Renal cortical epithelial cell (primary cell): ENCODE results near the gene TYW1. TPM values are rescaled to one million over a fixed set of nuclear protein-coding genes. Genes with fewer than 3 reads are reported as not detected.
"Not testable (repeated sequence)": the region's sequence is repeated elsewhere in the genome, so short reads cannot be mapped to it uniquely, and the experiment has no call there.

Source experiments
- DNase-seq: peaks from one replicate; pipeline ENCODE4 v3.0.0-alpha.2; 2011; ENCODE audit warnings: low read depth
- total RNA-seq: library from RNA; depleted of rRNA; stranded (reverse); fragments of >200 nt; gene quantifications from 2 replicates; pipeline ENCODE4 v1.2.3, GENCODE V29; 2014

Gene TYW1
- total RNA-seq, 1 donor from 2014 or later = 28.2 TPM

DNA sequence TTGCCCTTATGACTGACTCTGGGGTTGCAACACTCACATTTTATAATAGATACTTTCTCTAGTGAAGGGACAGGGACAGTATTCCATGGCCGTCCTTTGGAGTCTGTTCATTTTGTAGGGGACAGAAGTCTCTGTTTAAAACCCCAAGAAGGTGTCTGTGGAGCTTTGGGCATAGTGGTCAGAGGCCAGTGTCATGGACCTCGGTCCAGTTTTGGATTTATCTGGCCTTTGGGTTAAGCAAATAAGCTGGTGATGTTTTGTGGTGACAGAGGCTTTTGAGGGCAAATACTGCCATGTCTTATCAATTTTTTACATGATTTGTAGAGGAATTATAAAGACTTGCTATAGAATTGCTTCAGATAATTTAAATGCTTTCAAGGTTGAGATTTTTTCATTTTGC lies 50.2 kb downstream of the TYW1 start:
- DNase-seq = not testable (repeated sequence)

DNA sequence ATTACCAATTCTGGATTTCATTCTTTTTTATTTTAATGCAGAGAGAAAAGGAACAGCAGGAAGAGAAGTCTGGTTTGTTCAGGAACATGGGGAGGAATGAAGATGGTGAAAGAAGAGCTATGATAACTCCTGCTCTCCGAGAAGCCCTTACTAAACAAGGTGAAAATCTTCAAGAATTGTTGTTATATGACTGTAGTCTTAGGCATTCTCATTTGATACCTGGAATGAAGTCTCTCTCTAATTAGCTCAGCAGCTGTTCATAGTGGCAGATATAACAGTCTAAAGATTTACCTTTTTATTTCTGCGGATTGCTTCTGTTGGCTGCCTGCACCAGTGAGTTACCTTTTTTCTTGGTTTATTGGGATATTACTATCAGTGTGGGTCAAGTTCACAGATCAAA lies 53.3 kb downstream of the TYW1 start:
- DNase-seq = not testable (repeated sequence)

DNA sequence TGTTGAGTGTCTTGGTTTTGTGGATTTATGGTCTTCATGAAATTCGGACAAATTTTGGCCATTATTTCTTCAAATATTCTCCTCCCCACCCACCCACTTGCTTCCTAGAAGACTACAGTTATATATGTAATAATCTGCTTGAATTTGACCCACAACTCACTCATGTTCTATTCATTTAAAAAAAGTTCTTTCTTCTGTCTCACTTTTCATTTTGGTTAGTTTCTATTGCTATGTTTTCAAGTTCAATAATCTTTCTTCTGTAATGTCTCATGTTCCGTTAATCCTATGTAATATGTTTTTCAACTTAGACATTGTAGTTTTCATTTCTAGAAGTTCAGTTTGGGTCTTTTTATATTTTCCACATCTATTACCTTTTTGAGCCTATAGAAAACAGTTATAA lies 55.5 kb downstream of the TYW1 start:
- not testable (repeated sequence) for DNase-seq

DNA sequence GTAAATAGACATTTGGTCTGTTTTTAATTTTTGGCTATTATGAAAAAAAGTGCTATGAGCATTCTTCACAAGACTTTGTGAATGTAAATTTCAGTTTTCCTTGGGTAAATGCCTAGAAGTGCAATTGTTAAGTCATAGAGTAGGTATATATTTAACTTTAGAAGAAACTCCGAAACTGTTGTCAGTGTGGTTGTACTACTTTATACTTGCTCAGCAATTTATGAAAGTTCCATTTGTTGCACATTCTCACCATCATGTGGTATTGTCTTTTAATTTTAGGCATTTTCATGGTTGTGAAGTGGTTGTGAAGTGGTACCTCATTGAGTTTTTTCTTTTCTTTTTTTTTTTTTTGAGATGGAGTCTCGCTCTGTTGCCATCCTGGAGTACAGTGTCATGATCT lies 60.0 kb downstream of the TYW1 start:
- DNase-seq = no peak

DNA sequence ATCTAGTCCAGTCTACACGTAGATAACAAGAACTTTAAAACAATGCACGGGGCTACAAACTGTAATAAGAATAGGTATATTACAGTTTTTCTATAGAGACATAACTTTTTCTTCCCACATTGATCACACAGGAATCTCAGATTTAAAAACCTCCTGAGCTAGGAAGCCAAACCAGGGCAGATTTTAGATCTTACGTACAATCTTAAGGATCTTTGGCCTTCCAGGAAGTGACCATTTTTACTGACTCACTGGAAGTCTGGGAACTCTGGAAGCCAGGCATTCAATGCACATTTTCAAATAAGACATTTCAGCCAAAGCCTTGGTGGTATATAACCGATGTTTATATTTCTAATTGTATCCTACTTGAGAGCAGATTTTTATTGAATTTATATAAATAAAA lies 64.7 kb downstream of the TYW1 start:
- not testable (repeated sequence) for DNase-seq

DNA sequence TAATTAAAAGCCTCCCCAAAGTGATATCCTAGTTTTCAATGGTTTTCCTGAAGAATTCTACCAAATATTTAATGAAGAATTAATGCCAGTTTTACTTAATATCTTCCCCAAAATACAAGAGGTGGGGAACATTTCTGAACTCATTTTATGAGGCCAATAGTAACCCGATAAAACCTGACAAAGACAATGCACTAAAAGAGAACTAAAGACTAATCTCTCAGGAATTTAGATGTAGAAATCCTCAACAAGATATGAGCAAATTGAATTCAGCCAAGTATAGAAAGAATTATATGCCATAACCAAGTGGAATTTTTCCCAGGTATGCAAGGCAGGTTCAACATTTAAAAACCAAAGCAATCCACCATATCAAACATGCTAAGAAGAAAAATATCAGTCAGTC lies 66.2 kb downstream of the TYW1 start:
- DNase-seq = peak; percentile 30

DNA sequence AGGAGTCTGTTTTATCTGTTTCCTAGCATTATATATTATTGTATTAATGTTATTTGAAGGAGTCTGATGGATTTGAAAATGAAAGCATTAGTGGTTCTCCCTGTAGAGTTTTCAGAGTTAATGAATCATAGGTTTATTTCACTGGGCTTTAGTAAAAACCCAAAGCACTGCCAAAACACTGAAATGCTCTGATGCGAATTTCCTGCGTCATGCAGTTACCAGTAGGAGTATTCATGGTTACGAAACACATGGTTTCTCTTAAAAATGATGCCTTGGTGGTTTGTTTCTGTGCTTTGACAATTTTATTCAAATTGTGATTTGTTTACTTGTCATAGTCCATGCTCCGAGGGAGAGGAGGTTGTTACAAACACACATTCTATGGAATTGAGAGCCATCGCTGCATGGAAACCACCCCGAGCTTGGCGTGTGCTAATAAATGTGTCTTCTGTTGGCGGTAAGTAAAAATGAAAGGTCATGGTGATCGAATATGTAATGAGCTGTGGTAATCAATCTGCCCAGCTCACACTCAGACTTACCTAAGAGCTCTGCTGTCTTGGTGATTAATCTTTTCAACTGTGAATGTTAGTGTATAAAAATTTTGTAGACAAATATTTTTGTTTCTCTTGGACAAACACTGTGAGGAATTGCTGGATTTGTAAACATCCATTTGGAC lies 70.5 kb downstream of the TYW1 start:
- DNase-seq = peak; percentile 76

DNA sequence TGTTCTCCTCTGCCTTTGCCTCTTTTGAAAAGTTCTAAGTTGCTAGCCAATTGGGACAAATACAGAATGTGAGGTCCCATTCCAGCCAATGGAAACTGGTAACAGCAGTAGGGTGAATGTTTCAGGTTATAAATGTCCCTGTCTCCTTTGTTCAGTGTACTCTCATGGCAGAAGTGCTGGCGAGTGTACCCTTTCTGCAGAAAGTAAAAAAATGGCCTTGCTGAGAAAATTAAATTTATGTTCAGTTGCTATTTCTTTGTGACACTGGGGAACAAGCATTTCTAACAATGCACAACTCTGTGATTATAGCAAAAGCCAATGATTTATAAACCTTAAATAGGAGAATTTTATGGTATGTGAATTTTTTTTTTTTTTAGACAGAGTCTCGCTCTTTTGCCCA lies 79.5 kb downstream of the TYW1 start:
- not testable (repeated sequence) for DNase-seq

DNA sequence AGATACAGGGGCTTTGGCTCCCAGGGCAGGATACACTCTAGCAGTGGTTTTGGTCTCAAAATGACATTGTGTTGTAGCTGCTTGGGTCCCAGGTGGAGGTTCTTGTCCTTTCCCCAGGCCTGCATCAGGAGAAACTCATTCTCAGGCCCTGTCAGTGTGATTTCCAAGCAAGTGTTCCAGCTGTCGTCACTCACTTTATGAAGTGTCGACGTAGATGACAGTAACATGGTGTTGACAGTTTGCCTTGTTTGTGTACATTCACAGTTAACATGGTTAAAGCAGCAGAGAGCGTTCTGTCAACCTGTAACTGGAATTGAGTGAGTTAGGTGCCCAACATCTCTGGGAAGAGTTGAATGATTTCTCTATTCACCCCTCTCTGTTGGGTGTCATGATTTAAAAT lies 86.2 kb downstream of the TYW1 start:
- not testable (repeated sequence) for DNase-seq

DNA sequence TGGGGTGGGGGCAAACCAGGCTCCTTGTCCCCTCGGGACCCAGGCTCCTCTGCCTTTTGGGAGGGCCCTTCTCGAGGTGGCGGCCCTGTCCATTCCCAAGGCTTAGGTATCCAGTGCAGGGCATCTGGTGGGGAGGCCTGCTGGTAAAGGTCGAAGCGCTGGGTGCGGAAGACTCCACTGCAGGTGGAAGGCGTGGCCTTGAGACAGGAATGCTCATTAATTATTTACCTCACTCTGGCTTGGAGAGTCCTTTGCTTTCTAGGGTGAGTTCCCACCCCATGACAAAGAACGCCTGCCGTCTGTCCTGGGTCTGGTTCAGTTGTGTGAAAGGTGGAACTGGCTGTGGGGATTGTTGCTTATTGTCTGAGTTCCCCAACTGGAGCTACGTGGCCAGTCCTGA lies 92.6 kb downstream of the TYW1 start:
- peak; percentile 40 for DNase-seq

DNA sequence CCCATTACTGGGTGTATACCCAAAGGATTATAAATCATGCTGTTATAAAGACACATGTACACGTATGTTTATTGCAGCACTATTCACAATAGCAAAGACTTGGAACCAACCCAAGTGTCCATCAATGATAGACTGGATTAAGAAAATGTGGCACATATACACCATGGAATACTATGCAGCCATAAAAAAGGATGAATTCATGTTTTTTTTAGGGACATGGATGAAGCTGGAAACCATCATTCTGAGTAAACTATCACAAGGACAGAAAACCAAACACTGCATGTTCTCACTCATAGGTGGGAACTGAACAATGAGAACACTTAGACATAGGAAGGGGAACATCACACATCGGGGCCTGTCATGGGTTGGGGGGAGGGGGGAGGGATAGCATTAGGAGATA lies 94.4 kb downstream of the TYW1 start:
- DNase-seq = not testable (repeated sequence)

DNA sequence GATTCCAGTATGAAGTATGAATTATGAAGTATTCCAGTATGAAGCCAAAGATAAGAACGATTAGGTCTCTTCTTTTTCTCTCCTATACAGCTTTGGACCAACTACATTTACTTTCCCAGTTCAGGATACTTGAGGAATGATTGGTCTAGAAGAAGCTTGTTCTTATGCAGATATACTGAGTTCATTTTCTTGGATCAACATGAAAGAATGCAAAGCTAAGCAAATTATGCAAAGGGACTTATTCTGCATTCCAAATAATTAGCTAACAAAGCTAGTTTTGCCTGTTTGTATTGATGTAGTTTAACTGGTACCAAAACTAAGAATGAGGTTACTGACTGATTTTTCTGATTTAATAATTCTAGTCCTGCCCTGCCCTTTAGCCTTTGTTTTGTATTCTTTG lies 101.4 kb downstream of the TYW1 start:
- DNase-seq = not testable (repeated sequence)

DNA sequence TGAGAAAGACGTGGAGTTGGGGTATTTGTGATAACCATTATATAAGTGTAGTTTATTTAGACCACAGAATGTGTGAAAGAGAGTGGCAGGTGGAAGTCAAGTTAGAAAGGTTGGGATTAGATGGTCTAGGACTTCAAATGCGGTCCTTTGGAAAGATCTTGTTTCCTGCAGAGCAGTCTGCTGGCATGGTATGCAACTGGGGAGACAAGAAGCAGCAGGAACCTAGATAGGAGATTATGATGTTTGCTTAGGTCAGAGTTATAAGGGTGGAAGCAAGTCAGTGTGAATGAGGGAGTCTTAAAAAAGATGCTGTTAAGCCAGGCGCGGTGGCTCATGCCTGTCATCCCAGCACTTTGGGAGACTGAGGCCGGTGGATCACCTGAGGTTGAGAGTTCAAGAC lies 102.8 kb downstream of the TYW1 start:
- not testable (repeated sequence) for DNase-seq

DNA sequence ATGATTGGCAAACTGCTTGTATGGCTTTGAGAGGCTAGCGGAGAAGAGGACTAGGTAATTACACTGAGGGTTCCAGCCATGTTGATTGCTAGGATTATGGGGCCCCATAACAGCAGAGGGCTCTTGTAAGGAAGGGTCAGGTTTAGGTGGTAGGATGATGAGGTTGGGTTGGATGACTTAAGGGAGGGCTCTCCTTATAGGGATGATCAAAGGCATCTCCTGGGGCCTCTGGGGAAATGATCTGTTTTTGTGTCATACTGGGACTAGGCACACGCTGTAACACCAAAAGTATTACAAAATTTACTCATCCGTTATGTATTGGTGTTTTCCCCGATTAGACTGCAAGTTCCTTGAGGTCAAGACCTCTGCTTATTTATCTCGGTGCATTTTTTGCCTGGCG lies 103.4 kb downstream of the TYW1 start:
- not testable (repeated sequence) for DNase-seq

DNA sequence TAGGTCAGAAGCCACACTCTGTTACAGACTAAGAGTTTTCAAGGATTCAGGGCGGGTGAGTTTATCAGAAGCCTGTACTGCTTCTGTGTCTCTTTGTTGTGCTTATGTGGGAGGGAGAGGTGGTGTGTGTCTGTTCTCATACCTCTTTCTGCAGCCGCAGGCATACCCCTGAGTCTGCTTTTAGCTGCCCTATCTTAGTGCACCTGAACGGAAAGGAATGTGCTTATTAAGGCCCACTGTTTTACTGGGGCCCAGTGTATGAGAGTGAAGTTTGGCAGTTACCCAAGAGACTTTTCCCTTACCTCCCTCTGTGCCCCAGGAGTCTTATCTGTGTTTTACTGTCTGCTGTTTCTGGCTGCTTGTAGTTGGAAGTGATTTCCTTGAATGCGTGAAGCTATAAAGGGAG lies 104.3 kb downstream of the TYW1 start:
- no peak for DNase-seq

DNA sequence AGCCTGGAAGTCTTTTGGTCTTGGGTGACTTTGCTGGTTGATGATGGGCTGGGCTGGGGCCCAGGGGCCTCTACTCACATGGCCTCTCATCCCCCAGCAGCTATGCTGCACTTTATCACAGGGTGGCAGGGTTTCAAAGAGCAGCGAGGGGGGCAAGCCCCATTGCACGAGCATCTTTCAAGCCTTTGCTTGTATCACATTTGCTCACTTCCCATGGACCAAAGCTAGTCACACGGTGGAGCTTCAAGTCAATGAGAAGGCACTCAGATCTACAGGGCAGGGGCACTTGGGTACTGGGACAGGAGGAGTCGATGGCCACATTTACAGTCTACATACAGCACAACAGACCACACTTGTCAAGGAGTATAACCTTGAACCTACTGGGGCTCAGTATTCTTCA lies 108.3 kb downstream of the TYW1 start:
- DNase-seq = not testable (repeated sequence)

DNA sequence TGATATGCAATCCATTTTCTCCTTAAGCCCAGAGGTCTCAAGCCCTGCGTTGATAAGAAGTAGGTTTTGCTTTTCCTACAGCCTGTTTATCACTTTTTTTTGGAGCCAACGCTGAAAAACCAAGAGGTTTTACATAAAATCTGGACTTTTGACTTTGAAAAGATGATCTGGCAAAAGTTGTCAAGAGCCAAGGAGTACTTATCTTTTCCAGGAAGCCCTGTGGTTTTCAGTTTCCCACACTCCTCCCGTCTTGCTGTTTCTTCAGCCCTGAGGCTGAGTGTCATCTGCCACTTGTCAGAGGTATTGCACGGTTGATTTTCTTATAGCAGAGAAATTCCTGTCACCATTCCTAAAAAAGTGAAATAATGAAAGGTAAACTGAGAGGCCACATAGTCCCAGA lies 108.7 kb downstream of the TYW1 start:
- peak; percentile 20 for DNase-seq

DNA sequence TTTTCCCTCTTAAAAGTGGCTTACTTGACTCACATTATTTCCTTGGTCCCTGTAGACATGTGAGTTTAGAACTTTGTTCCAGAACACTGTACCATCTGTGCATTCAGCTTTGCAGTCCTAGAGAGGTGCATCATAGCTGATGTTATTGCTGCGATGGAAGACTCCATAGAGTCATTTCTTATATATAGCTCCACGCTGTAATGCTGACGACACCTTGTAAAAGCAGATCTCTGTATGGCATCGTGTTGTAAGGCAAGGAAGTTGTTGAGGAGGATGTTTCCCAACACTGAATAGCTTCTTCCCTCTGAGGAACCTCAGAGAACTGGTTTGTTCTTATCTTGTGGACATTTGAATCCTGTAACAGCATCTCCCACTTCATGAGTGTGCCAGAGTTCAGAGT lies 109.6 kb downstream of the TYW1 start:
- DNase-seq = not testable (repeated sequence)

DNA sequence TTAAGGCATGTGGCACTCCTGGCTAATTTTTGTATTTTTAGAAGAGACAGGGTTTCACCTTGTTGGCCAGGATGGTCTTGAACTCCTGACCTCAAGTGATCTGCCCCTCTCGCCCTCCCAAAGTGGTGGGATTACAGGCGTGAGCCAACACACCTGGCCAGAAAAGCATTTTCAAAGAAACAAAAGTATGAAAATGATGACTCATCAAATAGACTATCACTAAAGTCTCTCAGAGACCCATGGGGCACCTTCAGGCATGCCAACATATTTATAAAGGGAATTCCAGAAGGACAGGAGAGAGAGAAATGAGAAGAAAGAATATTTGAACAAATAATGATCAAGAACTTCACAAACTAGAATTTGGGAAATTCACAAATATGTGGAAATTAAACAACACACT lies 114.7 kb downstream of the TYW1 start:
- DNase-seq = not testable (repeated sequence)

DNA sequence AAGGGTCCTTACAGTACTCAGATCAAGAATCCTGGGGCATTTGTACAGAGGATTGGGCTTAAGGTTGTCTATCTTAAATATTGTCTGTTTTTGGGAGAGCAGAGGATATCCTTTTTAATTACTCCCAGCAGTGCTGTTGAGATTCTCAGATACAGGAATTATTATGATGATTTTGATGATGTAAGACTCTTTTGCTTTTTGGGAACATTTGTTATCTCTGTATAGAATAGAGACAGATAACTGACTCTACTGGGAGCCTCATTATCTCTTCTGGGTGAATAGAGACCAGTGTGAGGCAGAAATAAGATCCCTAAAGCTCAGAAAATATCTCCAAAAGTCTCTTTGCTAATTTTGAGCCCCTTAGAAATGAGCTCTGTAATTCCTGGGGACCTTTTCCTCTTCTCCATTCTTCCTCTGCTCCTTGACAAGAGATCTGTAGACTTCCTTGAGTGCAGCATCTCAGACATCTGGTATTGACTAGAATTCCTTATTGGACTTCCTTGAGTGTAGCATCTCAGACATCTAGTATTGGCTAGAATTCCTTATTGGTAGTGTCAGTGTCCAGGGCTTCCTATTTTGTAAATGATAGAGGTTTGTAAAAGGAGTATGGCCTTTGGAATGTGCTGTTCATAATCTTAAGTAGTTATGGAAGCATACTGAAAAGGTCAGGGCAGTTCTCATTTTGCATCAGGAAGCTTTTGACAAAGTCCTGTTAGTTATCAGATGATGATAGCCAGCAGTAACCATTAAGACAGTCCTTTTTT lies 118.0 kb downstream of the TYW1 start:
- not testable (repeated sequence) for DNase-seq

DNA sequence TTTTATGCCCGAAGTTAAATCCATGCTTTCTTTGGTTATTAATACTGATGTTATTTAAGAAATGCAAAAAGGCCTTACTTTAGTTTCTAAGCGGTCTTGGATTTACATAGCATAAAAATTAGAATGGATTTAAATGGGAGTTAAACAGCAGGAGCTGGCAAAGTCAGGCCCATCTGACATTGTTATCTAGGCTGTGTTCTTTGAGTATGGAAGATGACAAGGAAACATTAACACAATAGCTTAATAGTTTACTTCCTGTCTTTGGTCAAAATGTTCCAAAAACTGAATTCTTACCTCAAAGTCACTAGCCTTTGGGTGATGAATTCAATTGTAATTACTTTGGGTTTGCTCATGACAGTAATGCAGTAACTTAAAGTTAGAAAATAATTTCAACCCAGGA lies 123.9 kb downstream of the TYW1 start:
- DNase-seq = not testable (repeated sequence)

DNA sequence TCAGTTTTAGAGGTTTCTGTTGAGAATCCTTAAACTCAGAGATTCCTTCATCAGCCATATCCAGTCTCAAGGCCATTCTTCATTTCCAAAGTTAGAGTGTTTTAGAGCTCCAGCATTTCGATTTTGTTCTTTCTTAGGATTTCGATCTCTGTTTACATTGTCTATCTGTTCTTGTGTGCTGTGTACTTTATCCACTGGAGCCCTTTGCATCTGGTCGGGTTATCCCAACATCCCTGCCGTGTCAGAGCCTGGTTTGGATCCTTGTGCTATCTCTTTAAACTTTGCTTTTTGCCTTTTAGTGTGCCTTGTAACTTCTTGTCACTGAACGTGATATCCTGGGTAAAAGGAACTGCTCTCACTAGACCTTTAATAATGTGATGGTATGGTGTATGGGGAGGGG lies 131.6 kb downstream of the TYW1 start:
- not testable (repeated sequence) for DNase-seq

DNA sequence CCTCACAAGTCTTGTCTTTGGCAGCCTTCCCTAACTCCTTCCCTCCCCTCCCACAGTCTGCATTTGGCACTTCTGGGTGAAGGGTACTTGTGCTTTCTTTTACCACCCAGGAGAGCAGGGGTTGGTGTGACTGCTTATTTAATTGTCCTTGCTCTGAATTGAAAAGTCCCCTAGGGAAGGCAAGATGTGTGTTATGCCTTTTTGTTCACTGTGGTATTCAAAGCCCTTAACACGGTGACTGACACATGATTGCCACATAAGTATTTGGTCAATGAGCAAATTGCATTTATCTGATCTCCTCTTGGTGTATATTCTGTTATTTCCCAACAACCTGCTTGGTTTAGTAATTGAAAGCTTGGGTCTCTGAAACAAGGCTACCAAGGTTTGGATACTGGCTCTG lies 134.1 kb downstream of the TYW1 start:
- DNase-seq = peak; percentile 26
